ENCODE results near the gene ACADL.

GRCh38 chr2:210157526-210157925 lies 67.7 kb downstream of the ACADL start:
- no peak for TF ChIP-seq CTCF (conservative IDR thresholded peaks at IDR 0.05)
- TF ChIP-seq EZH2 (IDR thresholded peaks at IDR 0.05; ENCODE audit: low read depth): no peak

All from PC-9 (cell line).